ENCODE data around the gene MYB. TPM values are rescaled to one million over a fixed set of nuclear protein-coding genes. Genes with fewer than 3 reads are reported as not detected.
"Not testable (repeated sequence)": the region's sequence is repeated elsewhere in the genome, so short reads cannot be mapped to it uniquely, and the experiment has no call there.

Gene MYB
- total RNA-seq, 4 donors from 2014 or later, result 0.18 to 4.0 (median 0.59) TPM; not detected in 1

DNA sequence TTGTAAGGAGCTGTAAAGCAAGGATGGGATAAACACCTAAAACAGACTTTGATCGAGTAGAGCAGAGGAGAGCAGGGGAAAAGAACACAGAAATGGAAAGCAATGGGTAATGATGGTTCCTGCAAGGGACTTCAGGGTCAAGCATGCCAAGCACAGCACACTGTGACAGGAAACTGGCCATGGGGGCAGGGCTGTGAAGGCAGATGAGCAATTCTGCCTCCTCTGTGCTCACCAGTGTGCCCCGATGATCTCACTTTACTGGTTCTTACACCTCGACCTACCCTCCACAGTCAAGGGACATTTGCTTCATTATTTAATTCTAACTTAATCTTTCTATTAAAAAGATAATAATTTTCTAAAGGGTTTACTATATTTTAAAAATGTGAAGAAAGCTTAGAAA lies 21.6 kb upstream of the MYB start:
- no peaks in the 10 kb centered on the region for H3K9me3 ChIP-seq
- TF ChIP-seq, protein P1, sequence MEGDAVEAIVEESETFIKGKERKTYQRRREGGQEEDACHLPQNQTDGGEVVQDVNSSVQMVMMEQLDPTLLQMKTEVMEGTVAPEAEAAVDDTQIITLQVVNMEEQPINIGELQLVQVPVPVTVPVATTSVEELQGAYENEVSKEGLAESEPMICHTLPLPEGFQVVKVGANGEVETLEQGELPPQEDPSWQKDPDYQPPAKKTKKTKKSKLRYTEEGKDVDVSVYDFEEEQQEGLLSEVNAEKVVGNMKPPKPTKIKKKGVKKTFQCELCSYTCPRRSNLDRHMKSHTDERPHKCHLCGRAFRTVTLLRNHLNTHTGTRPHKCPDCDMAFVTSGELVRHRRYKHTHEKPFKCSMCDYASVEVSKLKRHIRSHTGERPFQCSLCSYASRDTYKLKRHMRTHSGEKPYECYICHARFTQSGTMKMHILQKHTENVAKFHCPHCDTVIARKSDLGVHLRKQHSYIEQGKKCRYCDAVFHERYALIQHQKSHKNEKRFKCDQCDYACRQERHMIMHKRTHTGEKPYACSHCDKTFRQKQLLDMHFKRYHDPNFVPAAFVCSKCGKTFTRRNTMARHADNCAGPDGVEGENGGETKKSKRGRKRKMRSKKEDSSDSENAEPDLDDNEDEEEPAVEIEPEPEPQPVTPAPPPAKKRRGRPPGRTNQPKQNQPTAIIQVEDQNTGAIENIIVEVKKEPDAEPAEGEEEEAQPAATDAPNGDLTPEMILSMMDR (IDR thresholded peaks at IDR 0.05), result no peak
- intact Hi-C loops (cut with DNase I; ENCODE audit: low total_unique reads), result no loop called here
- no peaks in the 10 kb centered on the region for H3K36me3 ChIP-seq
- no peak for DNase-seq
- H3K4me3 ChIP-seq, result no peak overlapping the region
- H3K27ac ChIP-seq, result no peak overlapping the region
- H3K27me3 ChIP-seq, result no peaks in the 10 kb centered on the region
- no peaks in the 10 kb centered on the region for H3K4me1 ChIP-seq

DNA sequence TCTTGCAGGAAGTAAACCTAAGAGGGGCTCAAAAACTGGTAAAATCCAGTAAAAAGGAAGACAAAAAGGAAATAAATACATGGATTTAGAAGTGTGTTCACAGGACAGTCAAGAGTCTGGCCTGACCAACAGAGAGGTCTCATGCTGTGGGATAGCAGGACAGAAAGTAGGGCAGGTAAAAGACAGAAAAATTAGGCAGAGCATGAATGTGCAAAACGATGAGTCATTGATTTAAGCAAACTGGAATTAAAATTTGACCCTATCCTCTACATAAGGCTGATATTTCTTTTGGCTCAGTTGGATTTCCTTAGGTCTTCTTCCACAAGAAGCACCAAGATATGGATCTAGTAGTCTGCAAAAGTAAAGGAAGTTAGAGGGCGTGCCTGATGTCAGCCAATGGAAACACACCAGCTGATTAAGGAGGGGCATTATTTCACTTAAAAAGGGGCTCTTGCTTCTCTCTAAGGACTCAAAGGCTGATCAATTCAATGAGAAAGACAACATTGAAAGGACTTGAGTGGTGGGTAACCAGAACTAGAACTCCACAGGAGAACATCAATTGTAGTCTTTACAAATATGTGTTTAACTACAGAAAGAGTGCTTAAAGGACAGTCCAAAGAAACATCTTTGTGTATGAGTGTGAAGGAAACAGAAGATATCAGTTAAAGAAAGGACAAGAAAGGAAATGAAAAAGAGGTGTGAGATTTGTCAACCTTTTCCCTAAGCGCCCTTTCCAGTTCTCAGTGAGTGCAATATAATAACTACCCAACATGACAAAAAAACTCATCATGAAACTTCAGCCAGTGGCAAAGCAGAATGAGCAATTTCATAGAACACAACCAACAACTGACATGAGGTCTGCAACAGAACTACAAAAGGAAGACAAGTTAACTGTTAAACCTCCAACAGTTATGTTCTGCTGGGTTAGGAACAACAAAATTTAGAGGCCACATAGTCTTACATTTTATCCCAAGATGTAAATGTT lies 19.4 kb upstream of the MYB start:
- TF ChIP-seq POLR2A (IDR thresholded peaks at IDR 0.05), result no peak
- TF ChIP-seq, protein P1 (IDR thresholded peaks at IDR 0.05), result no peak
- no peak overlapping the region for H3K27ac ChIP-seq
- no peak overlapping the region for H3K4me3 ChIP-seq
- H3K36me3 ChIP-seq, result no peaks in the 10 kb centered on the region
- intact Hi-C loops (cut with DNase I; ENCODE audit: low total_unique reads), result no loop called here
- H3K9me3 ChIP-seq, result no peaks in the 10 kb centered on the region
- no peaks in the 10 kb centered on the region for H3K4me1 ChIP-seq
- no peak for DNase-seq
- no peaks in the 10 kb centered on the region for H3K27me3 ChIP-seq

DNA sequence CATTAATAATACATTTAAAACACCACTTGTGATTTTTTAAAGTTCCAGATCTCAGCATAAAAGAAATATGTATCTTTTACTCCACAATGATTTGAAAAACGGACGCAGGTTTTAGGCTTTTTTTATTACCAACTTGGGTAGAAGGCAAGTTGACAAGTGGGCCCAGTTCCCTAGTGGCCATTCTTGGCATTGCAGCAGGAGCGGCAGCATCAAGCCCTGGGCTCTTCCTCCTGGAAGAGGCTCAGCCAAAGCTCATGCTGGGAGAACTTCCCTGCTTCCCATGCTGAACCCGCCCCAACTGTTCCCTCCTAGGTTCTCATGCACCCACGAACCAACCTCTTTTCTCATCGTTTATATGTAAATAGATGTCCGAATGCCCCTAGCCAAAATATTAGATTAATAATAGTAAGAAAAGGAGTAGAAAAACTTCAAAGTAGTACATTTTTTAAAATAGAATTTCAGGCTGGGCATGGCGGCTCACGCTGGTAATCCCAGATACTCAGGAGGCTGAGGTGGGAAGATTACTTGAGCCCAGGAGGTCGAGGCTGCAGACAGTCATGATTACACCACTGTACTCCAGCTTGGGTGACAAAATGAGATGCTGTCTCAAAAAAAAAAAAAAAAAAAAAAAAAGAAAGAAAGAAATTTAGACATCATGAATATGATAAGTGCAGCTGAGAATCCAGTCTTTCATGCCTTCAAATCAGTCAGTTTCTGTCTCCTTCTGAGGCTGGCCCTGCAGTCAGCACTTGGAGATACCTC lies 18.2 kb upstream of the MYB start:
- DNase-seq, result no peak
- H3K9me3 ChIP-seq, result no peaks in the 10 kb centered on the region
- H3K4me1 ChIP-seq, result no peaks in the 10 kb centered on the region
- intact Hi-C loops (cut with DNase I; ENCODE audit: low total_unique reads), result no loop called here
- H3K4me3 ChIP-seq, result no peak overlapping the region
- H3K27me3 ChIP-seq, result no peaks in the 10 kb centered on the region
- H3K27ac ChIP-seq, result no peak overlapping the region
- TF ChIP-seq POLR2A (IDR thresholded peaks at IDR 0.05), result no peak
- TF ChIP-seq, protein P1 (IDR thresholded peaks at IDR 0.05), result peak in 1 of 4 experiments; percentile 40
- no peaks in the 10 kb centered on the region for H3K36me3 ChIP-seq

DNA sequence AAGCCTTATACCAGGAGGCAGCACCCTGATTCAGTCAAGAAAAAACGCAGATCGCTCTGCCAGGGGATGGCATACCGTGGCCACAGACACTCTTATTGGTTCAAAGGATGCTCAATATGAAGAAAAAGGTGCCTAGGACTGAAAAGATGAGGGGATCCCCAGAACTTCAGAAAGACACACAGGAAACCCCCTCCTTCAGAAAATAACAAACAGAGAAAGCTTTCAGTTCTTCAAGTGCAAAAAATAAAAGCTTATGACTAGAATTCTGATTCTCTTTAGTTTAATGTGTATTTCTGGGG lies 17.7 kb upstream of the MYB start:
- no peaks in the 10 kb centered on the region for H3K9me3 ChIP-seq
- intact Hi-C loops (cut with DNase I; ENCODE audit: low total_unique reads), result no loop called here
- no peaks in the 10 kb centered on the region for H3K27me3 ChIP-seq
- no peak for DNase-seq
- no peak overlapping the region for H3K4me3 ChIP-seq
- no peak overlapping the region for H3K27ac ChIP-seq
- H3K36me3 ChIP-seq, result no peaks in the 10 kb centered on the region
- TF ChIP-seq, protein P1 (IDR thresholded peaks at IDR 0.05), result no peak
- no peaks in the 10 kb centered on the region for H3K4me1 ChIP-seq

DNA sequence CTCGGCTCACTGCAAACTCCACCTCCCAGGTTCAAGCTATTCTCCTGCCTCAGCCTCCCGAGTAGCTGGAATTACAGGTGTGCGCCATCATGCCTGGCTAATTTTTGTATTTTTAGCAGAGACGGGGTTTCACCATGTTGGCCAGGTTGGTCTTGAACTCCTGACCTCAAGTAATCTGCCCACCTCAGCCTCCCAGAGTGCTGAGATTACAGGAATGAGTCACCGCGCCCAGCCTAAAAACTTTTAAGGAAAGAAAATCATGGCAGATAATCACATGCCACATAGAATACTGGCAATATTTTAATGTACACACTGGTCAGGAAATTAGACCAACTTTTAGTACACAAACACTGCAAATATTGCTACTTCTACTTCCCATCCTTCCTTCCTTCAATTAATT lies 16.7 kb upstream of the MYB start:
- H3K9me3 ChIP-seq; DNase-seq; H3K4me1 ChIP-seq; H3K27me3 ChIP-seq; H3K4me3 ChIP-seq; intact Hi-C loops (cut with DNase I; ENCODE audit: low total_unique reads); H3K36me3 ChIP-seq; H3K27ac ChIP-seq: not testable (repeated sequence)

Measured in uterus (tissue), 4 donors.